ENCODE data around the gene EXOC4. TPM values are rescaled to one million over a fixed set of nuclear protein-coding genes. Genes with fewer than 3 reads are reported as not detected.
A peak's percentile ranks its signal among the peaks of the same experiment; 100 is the strongest.
"Not testable (repeated sequence)": the region's sequence is repeated elsewhere in the genome, so short reads cannot be mapped to it uniquely, and the experiment has no call there.

The EXOC4 gene
- total RNA-seq, 1 experiment from 2014 or later, result 65.1 TPM

GRCh38 chr7:133753513-133753912, 500.6 kb downstream of the EXOC4 start:
- in situ Hi-C loops (cut with HindIII; ENCODE audit: low pct_unique_long_range_greater_than_20kb, low sequenced_read_pairs), result no loop called here
- no peak for DNase-seq (ENCODE audit: low read depth)

- no peak for DNase-seq (ENCODE audit: low read depth)
- in situ Hi-C loops (cut with HindIII; ENCODE audit: low pct_unique_long_range_greater_than_20kb, low sequenced_read_pairs), result no loop called here
Measured at GRCh38 chr7:133754708-133755107, 501.8 kb downstream of the EXOC4 start.

DNA sequence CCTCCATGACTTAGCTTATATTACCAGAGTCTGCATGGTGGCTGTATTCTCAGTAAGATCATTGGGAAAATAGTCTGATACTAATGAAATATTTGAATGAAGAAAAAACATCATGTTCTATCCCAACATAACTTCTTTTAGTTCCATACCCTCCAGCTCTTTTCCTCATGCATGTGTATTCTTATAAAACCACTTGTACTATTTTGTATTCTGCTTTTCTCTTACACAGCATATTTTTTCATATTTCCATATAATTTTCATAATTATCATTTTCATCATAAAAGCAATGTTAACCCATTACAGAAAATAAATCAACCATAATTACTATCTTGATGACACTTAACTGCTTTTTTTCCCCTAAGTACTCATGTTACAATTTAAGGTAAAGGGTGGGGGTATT, 503.0 kb downstream of the EXOC4 start:
- no peak for DNase-seq (ENCODE audit: low read depth)
- in situ Hi-C loops (cut with HindIII; ENCODE audit: low pct_unique_long_range_greater_than_20kb, low sequenced_read_pairs), result no loop called here

DNA sequence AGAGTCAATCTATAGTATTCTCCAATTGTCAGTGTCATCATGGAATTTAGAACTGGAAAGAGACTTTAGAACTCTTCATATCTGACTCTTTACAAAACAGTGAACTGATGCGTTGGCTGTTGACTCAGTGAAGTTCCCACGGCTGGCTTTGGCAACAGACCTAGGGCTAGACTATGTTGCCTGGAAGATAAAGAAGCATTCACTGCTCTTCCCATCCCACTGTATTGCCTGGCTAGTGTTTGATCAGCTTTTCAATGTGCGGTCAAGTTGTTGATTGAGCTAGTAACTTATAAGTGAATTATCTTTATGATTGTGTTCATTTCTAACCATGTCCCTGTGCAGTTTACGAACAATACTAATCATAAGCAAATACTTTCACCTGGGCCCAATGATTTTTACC, 508.6 kb downstream of the EXOC4 start:
- in situ Hi-C loops (cut with HindIII; ENCODE audit: low pct_unique_long_range_greater_than_20kb, low sequenced_read_pairs), result no loop called here
- no peak for DNase-seq (ENCODE audit: low read depth)

- no peak for DNase-seq (ENCODE audit: low read depth)
Measured at GRCh38 chr7:133763076-133763640, 510.3 kb downstream of the EXOC4 start.

GRCh38 chr7:133769668-133770067, 516.8 kb downstream of the EXOC4 start:
- DNase-seq (ENCODE audit: low read depth), result no peak
- in situ Hi-C loops (cut with HindIII; ENCODE audit: low pct_unique_long_range_greater_than_20kb, low sequenced_read_pairs), result no loop called here

More at GRCh38 chr7:133763076-133763640, 510.3 kb downstream of the EXOC4 start:
- in situ Hi-C loops (cut with HindIII; ENCODE audit: low pct_unique_long_range_greater_than_20kb, low sequenced_read_pairs), result no loop called here

DNA sequence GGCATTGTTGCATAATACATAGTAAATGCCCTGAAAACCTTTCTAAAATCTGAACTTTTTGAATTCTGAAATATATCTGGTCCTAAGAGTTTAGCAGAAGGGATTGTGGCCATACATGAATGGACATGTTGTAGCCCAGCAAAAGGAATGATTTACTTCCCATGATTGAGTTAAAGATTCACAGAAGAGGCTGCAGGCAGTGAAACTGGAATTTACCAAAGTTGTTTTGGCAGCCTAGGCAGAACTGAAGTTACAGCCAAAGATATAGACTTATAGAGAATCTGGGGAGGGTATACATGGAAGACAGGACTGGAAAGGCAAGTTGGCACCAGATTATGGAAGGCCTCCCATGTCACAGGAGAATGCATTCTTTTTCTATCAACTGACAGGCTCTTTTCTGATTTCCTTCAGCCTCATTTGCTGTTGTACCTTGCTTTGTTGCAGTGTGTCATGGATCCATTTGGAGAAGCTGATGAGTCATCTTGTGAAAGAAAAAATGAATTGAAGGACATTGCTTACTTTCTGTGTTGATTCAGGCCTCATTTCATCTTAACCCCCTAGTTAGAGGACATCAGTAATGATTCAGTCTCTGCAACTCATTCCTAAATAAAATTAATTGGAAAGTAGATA, 518.1 kb downstream of the EXOC4 start:
- in situ Hi-C loops (cut with HindIII; ENCODE audit: low pct_unique_long_range_greater_than_20kb, low sequenced_read_pairs), result no loop called here
- DNase-seq (ENCODE audit: low read depth), result peak; percentile 72

- in situ Hi-C loops (cut with HindIII; ENCODE audit: low pct_unique_long_range_greater_than_20kb, low sequenced_read_pairs), result no loop called here
- no peak for DNase-seq (ENCODE audit: low read depth)
Measured at GRCh38 chr7:133771788-133772419, 519.0 kb downstream of the EXOC4 start.

DNA sequence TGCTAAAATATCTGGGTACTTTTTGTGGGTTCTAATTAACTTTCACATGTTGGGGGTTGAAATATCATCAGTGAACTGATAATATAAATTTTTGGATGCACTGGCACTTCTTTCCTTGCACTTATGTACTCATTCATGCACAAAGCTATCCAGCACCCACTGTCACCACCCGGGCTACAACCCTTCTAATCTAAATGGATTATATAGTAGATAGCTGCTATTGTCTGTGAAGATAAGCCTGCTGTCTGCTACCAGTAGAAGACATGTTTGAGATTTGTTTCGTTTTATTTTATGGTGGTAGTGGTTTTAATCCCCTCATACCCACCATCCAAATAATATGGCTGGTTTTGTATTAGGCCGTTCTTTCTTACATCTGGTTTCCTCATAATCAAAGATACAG, 520.7 kb downstream of the EXOC4 start:
- DNase-seq (ENCODE audit: low read depth), result no peak
- in situ Hi-C loops (cut with HindIII; ENCODE audit: low pct_unique_long_range_greater_than_20kb, low sequenced_read_pairs), result no loop called here

DNA sequence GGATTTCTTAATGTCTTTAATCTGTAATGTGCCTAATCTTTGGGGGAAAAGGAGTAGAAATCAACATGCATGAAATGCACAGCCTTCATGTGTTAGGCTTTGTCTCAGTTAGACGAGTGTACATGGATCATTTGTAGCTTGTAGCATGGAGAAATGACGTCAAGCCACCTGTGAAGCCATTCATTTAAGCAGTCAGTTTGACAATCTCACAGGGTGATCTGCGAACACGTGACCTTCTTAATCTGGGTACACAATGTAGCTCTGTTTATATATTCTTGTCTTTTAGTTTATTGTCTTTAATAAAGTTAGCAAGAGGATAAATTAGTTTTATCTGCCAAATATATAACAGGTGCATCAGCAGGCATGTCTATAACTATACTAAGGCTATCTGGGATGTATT, 522.3 kb downstream of the EXOC4 start:
- DNase-seq (ENCODE audit: low read depth), result no peak
- in situ Hi-C loops (cut with HindIII; ENCODE audit: low pct_unique_long_range_greater_than_20kb, low sequenced_read_pairs), result no loop called here

DNA sequence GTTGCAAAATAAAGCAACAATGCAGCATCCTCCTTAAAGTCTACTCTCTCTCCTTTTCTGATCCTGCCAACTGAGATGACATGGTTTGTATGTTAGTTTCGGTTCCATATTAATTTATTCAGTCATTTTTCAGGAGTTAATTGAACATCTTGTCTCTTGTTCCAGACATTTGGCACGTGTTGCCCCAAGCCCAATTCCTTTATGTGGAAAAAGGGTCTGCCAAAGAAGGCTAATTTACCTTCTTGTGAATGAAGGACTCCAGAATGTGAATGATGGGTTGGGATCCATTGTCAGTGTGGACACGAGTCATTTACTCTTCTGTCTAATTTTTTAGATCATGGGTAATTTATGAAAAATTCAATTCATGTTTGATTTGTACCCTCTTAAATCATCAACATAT, 523.4 kb downstream of the EXOC4 start:
- in situ Hi-C loops (cut with HindIII; ENCODE audit: low pct_unique_long_range_greater_than_20kb, low sequenced_read_pairs), result no loop called here
- no peak for DNase-seq (ENCODE audit: low read depth)

GRCh38 chr7:133777701-133778100, 524.8 kb downstream of the EXOC4 start:
- DNase-seq (ENCODE audit: low read depth), result no peak
- in situ Hi-C loops (cut with HindIII; ENCODE audit: low pct_unique_long_range_greater_than_20kb, low sequenced_read_pairs), result no loop called here

DNA sequence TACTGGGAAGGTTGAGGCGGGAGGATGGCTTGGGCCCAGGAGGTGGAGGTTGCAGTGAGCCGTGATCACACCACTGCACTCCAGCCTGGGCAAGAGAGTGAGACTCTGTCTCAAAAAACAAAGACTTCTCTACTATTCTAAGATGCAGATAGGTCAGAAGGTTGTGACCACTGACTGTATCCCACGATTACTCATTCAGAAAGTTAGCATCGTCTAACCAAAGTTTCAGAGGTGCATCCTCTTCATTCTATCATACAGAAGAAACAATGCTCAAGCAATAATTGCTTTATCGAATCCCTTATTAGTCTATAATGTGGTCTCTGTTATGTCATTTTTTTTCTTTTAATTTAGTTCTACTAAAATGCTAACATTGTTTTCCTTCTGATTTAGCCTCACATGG, 525.6 kb downstream of the EXOC4 start:
- no peak for DNase-seq (ENCODE audit: low read depth)
- in situ Hi-C loops (cut with HindIII; ENCODE audit: low pct_unique_long_range_greater_than_20kb, low sequenced_read_pairs), result no loop called here

- in situ Hi-C loops (cut with HindIII; ENCODE audit: low pct_unique_long_range_greater_than_20kb, low sequenced_read_pairs); DNase-seq (ENCODE audit: low read depth): not testable (repeated sequence)
Measured at GRCh38 chr7:133779538-133779937, 526.7 kb downstream of the EXOC4 start.

- no peak for DNase-seq (ENCODE audit: low read depth)
- in situ Hi-C loops (cut with HindIII; ENCODE audit: low pct_unique_long_range_greater_than_20kb, low sequenced_read_pairs), result no loop called here
Measured at GRCh38 chr7:133780912-133781311, 528.0 kb downstream of the EXOC4 start.

DNA sequence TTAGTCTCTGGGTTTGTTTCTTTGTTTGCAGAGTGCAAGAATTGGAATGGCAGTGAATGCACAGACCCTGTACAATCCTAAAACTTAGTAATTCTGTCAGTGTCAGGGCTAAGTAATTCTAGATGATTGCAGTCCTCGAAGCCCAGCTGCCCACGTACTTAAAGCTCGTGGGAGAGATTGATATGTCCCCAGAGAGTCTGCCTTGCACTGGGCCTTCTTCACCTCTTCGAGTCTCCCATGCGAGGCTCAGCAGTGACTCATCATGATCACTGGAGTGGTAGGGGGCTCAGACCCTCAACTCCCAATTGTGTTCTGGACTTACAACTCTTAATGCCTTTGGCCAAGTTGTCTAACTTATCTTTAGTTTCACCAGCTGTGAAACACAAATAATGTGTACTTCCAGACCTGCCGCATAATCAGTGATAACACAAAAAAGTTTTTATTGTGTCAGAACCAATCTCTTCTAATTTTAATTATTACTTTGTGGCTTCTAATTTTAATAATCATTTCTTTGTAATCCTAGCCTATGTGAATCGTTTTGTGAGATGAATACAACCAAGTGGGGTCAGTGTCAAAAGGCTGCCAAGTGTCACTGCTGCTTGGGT, 528.7 kb downstream of the EXOC4 start:
- in situ Hi-C loops (cut with HindIII; ENCODE audit: low pct_unique_long_range_greater_than_20kb, low sequenced_read_pairs), result no loop called here
- DNase-seq (ENCODE audit: low read depth), result no peak

- no peak for DNase-seq (ENCODE audit: low read depth)
- in situ Hi-C loops (cut with HindIII; ENCODE audit: low pct_unique_long_range_greater_than_20kb, low sequenced_read_pairs), result no loop called here
Measured at GRCh38 chr7:133782470-133782869, 529.6 kb downstream of the EXOC4 start.

DNA sequence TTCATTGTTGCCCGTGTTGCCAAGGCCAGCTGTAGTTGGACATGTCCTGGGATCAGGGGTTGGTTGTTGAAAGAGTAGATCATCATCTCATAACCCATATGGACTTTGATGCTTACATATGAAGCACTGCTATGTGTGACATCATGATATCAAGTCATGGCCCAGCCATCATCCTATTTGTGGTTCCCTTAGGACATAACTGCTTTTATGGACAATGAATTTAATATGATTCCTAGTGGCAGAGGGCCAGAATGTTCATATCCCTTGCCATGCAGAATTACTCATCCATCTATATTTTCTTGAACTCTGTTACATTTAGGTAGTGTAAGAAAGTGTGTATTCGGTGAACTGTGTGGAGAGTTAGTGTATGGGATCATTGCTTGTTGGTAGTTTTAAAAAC, 530.4 kb downstream of the EXOC4 start:
- in situ Hi-C loops (cut with HindIII; ENCODE audit: low pct_unique_long_range_greater_than_20kb, low sequenced_read_pairs), result no loop called here
- DNase-seq (ENCODE audit: low read depth), result no peak

GRCh38 chr7:133784486-133785001, 531.7 kb downstream of the EXOC4 start:
- in situ Hi-C loops (cut with HindIII; ENCODE audit: low pct_unique_long_range_greater_than_20kb, low sequenced_read_pairs), result no loop called here
- DNase-seq (ENCODE audit: low read depth), result no peak

All from Caki2 (cell line).